HL-60 (cell line): ENCODE measurements around the gene KLHL28.

ENCODE experiments used
- CTCF ChIP-seq: IDR thresholded peaks from one replicate; pipeline ENCODE4 v1.5.1; 2011; ENCODE audit warnings: low read length, control low read depth, inconsistent platforms; ENCODE audit not compliant: insufficient read depth
- POLR2AphosphoS5 ChIP-seq: IDR thresholded peaks from 2 replicates; pipeline ENCODE4 v1.6.1; 2012; ENCODE audit warnings: low read depth

DNA sequence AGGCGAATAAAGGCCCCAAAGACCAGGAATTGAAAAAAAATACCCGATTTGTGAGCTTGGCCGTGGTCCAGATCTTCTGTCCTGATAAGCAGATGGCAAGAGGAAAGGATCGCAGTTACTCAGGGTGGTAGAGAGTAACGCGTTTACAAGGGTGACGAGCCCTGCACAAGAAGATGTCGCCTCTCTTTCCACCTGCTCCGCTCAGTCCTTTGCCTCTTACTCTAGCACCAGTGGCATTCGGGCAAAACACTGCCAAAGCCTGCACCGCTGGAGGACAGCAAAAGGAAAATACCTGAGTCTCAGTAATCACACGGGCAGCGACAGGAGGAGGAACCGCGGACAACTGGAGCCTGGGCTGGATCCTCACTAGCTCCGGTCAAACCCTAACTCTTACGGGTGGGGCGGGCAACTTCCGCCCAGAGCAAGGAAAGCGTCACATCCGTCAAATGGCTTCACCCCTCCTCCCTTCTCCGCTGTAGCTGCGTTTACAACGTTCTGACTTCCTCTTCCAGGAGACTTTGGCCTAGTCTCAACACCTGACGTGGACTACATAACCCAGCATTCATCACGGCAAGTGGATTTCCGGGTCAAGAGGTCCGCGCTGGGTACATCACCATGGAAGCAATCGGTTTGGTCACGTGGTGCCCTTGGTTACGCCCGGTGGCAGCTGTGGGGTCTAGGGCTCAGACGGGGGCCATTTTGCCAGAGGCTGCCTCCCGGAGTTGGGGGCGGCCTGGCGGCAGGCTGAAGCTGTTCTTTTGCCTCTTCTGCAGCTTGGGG is at the start of gene KLHL28, which contains the start of gene TOGARAM1:
- TF ChIP-seq CTCF, result no peak
- peak; percentile 87 for TF ChIP-seq POLR2AphosphoS5
